NCI-H2227 treated with DMSO at 0.1 percent for 48 hours (cell line): Measurements from ENCODE around the gene TBC1D17.

Source experiments
- DNase-seq: peaks from one replicate; lab custom pipeline; 2025; lab: John Stamatoyannopoulos, UW

The TBC1D17 gene

GRCh38 chr19:49877020-49877878 lies at the start of gene TBC1D17, which contains the start of gene AKT1S1:
Gene TBC1D17, plus strand, starts transcription at chr19:49877702. Its CDS starts 22 bp downstream, at chr19:49877724.
Gene AKT1S1, minus strand, starts transcription at chr19:49877355. Its CDS starts 4,060 bp downstream, at chr19:49873295.
- peak; percentile 94 for DNase-seq

- DNase-seq = no peak
Measured at GRCh38 chr19:49829200-49829599, 48.3 kb upstream of the TBC1D17 start.

- DNase-seq = no peak
Measured at GRCh38 chr19:49829721-49830120, 47.8 kb upstream of the TBC1D17 start.

GRCh38 chr19:49830766-49831165 lies 46.7 kb upstream of the TBC1D17 start:
- DNase-seq = no peak

GRCh38 chr19:49831592-49831991 lies 45.9 kb upstream of the TBC1D17 start:
- DNase-seq = no peak

- no peak for DNase-seq
Measured at GRCh38 chr19:49832556-49832955, 44.9 kb upstream of the TBC1D17 start.

GRCh38 chr19:49833599-49833998 lies 43.9 kb upstream of the TBC1D17 start:
- DNase-seq = no peak

- DNase-seq = no peak
Measured at GRCh38 chr19:49835562-49835961, 41.9 kb upstream of the TBC1D17 start.

GRCh38 chr19:49836176-49837008 lies 41.1 kb upstream of the TBC1D17 start:
- DNase-seq = no peak

- DNase-seq = no peak
Measured at GRCh38 chr19:49837009-49837310, 40.5 kb upstream of the TBC1D17 start.

GRCh38 chr19:49837425-49837824 lies 40.1 kb upstream of the TBC1D17 start:
- DNase-seq = no peak

- no peak for DNase-seq
Measured at GRCh38 chr19:49838885-49839588, 38.5 kb upstream of the TBC1D17 start.

GRCh38 chr19:49839713-49840112 lies 37.8 kb upstream of the TBC1D17 start:
- DNase-seq = no peak

- no peak for DNase-seq
Measured at GRCh38 chr19:49840321-49840720, 37.2 kb upstream of the TBC1D17 start.

GRCh38 chr19:49840736-49841249 lies 36.7 kb upstream of the TBC1D17 start:
- DNase-seq = no peak

GRCh38 chr19:49843265-49843664 lies 34.2 kb upstream of the TBC1D17 start:
- no peak for DNase-seq

GRCh38 chr19:49844138-49845095 lies 33.1 kb upstream of the TBC1D17 start:
- no peak for DNase-seq

- no peak for DNase-seq
Measured at GRCh38 chr19:49845414-49845813, 32.1 kb upstream of the TBC1D17 start.

GRCh38 chr19:49846408-49846807 lies 31.1 kb upstream of the TBC1D17 start:
- no peak for DNase-seq

- DNase-seq = no peak
Measured at GRCh38 chr19:49847731-49848696, 29.5 kb upstream of the TBC1D17 start.
